Astrocyte (in vitro differentiated cells and primary cell): Measurements from ENCODE around the gene ANKS6. TPM values are rescaled to one million over a fixed set of nuclear protein-coding genes. Genes with fewer than 3 reads are reported as not detected.

Source experiments
- DNase-seq: peaks from one replicate; pipeline ENCODE4 v3.0.0-alpha.2; 2010; ENCODE audit warnings: low read depth
- FAIRE-seq: peaks from 2 replicates; lab custom pipeline; 2011; peaks lifted over from hg19 to GRCh38; lab: Jason Lieb, UNC
- H2AFZ ChIP-seq: 2 replicates; pipeline ENCODE4 v1.6.0; 2012; ENCODE audit warnings: low read depth, low read length, inconsistent platforms
- H3K27ac ChIP-seq: 2 replicates; pipeline ENCODE4 v1.5.1; 2011; ENCODE audit warnings: low read depth, low read length, inconsistent platforms
- H3K27me3 ChIP-seq: 2 replicates; pipeline ENCODE4 v1.6.0; 2011; ENCODE audit warnings: low read length, inconsistent platforms; ENCODE audit not compliant: insufficient read depth
- H3K36me3 ChIP-seq: 2 replicates; pipeline ENCODE4 v1.5.1; 2011; ENCODE audit warnings: low read length, inconsistent platforms; ENCODE audit not compliant: insufficient read depth
- H3K4me1 ChIP-seq: 2 replicates; pipeline ENCODE4 v1.5.1; 2011; ENCODE audit warnings: low read length, inconsistent platforms; ENCODE audit not compliant: insufficient read depth
- H3K4me2 ChIP-seq: 2 replicates; pipeline ENCODE4 v1.6.0; 2012; ENCODE audit warnings: low read length, inconsistent platforms
- H3K4me3 ChIP-seq: 2 replicates; pipeline ENCODE4 v1.5.1; 2011; ENCODE audit warnings: low read depth, mild to moderate bottlenecking, low read length, inconsistent platforms; ENCODE audit not compliant: insufficient read depth
- H3K79me2 ChIP-seq: 2 replicates; pipeline ENCODE4 v1.6.0; 2012; ENCODE audit warnings: mild to moderate bottlenecking, low read length, inconsistent platforms; ENCODE audit not compliant: insufficient read depth
- H3K9ac ChIP-seq: 2 replicates; pipeline ENCODE4 v1.6.0; 2012; ENCODE audit warnings: mild to moderate bottlenecking, low read length, inconsistent platforms
- H3K9me3 ChIP-seq: 2 replicates; pipeline ENCODE4 v1.5.1; 2012; ENCODE audit warnings: low read depth, mild to moderate bottlenecking, low read length, inconsistent platforms; ENCODE audit not compliant: insufficient read depth
- H4K20me1 ChIP-seq: 2 replicates; pipeline ENCODE4 v1.6.0; 2012; ENCODE audit warnings: low read length, inconsistent platforms; ENCODE audit not compliant: insufficient read depth
- H3K27ac Mint-ChIP-seq: one replicate; pipeline ENCODE4 v1.8.0; 2021; ENCODE audit warnings: mild to moderate bottlenecking, mixed read lengths; ENCODE audit not compliant: unreplicated experiment
- H3K27me3 Mint-ChIP-seq: one replicate; pipeline ENCODE4 v1.8.0; 2021; ENCODE audit warnings: low read depth, mixed read lengths; ENCODE audit not compliant: unreplicated experiment
- H3K36me3 Mint-ChIP-seq: one replicate; pipeline ENCODE4 v1.8.0; 2021; ENCODE audit warnings: low read depth, mixed read lengths; ENCODE audit not compliant: unreplicated experiment
- H3K4me1 Mint-ChIP-seq: one replicate; pipeline ENCODE4 v1.8.0; 2021; ENCODE audit warnings: low read depth, mixed read lengths; ENCODE audit not compliant: unreplicated experiment
- H3K4me3 Mint-ChIP-seq: one replicate; pipeline ENCODE4 v1.8.0; 2021; ENCODE audit warnings: mild to moderate bottlenecking, moderate library complexity, mixed read lengths; ENCODE audit not compliant: unreplicated experiment
- H3K9me3 Mint-ChIP-seq: one replicate; pipeline ENCODE4 v1.8.0; 2021; ENCODE audit warnings: mild to moderate bottlenecking, mixed read lengths; ENCODE audit not compliant: unreplicated experiment
- EZH2 ChIP-seq: IDR thresholded peaks from 2 replicates; pipeline ENCODE4 v1.6.1; 2012; ENCODE audit warnings: mild to moderate bottlenecking, low read length, inconsistent platforms; ENCODE audit not compliant: insufficient read depth
- total RNA-seq: library from RNA; stranded (reverse); gene quantifications from 2 replicates; pipeline ENCODE4 v1.2.1, GENCODE V29; 2021
- TF ChIP-seq, protein P1 (sequence below): IDR thresholded peaks from 2 replicates; pipeline ENCODE4 v1.5.1; 2011; ENCODE audit warnings: low read depth, mild to moderate bottlenecking, inconsistent platforms, low read length, moderate library complexity; ENCODE audit not compliant: insufficient read depth

Gene ANKS6
- total RNA-seq, 1 donor from 2014 or later, result 16.7 TPM

DNA sequence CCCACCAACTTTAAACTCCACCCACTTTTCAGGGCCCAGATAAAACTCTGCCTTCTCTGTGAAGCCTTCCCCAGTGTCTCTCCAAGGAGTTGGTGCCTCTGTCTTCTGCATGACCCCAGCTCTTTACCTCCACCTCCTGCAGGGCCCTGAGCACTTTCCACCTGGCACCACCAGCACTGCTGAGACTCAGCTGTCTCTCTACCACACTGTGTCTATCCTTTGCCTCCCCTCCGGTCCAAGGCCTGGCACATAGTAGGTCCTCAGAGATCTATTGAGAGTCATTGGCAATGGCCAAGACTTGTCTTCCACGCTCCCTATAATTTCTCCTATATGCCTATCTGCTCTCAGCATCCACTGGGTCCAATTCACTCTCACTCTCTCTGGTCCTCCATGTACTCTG, 74.7 kb downstream of the ANKS6 start:
- H3K36me3 Mint-ChIP-seq, result peaks cover 2% of the 10 kb centered on the region
- Histone ChIP-seq H2AFZ (no peak overlapping the region), H3K27ac (no peak overlapping the region), H3K4me1 (no peaks in the 10 kb centered on the region), H3K79me2 (no peaks in the 10 kb centered on the region), H3K27me3 (peaks cover 23% of the 10 kb centered on the region), H3K36me3 (no peaks in the 10 kb centered on the region), H3K9me3 (no peaks in the 10 kb centered on the region), H3K4me3 (no peak overlapping the region), H3K9ac (no peak overlapping the region), H3K4me2 (no peak overlapping the region), H4K20me1 (no peaks in the 10 kb centered on the region)
- H3K4me3 Mint-ChIP-seq, result no peak overlapping the region
- DNase-seq (no peak), FAIRE-seq (no peak)
- H3K27me3 Mint-ChIP-seq, result peaks cover 73% of the 10 kb centered on the region
- H3K27ac Mint-ChIP-seq, result no peak overlapping the region
- H3K4me1 Mint-ChIP-seq, result peaks cover 2% of the 10 kb centered on the region
- peaks cover 4% of the 10 kb centered on the region for H3K9me3 Mint-ChIP-seq
- TF ChIP-seq, protein P1, sequence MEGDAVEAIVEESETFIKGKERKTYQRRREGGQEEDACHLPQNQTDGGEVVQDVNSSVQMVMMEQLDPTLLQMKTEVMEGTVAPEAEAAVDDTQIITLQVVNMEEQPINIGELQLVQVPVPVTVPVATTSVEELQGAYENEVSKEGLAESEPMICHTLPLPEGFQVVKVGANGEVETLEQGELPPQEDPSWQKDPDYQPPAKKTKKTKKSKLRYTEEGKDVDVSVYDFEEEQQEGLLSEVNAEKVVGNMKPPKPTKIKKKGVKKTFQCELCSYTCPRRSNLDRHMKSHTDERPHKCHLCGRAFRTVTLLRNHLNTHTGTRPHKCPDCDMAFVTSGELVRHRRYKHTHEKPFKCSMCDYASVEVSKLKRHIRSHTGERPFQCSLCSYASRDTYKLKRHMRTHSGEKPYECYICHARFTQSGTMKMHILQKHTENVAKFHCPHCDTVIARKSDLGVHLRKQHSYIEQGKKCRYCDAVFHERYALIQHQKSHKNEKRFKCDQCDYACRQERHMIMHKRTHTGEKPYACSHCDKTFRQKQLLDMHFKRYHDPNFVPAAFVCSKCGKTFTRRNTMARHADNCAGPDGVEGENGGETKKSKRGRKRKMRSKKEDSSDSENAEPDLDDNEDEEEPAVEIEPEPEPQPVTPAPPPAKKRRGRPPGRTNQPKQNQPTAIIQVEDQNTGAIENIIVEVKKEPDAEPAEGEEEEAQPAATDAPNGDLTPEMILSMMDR, result no peak
- no peak for TF ChIP-seq EZH2

DNA sequence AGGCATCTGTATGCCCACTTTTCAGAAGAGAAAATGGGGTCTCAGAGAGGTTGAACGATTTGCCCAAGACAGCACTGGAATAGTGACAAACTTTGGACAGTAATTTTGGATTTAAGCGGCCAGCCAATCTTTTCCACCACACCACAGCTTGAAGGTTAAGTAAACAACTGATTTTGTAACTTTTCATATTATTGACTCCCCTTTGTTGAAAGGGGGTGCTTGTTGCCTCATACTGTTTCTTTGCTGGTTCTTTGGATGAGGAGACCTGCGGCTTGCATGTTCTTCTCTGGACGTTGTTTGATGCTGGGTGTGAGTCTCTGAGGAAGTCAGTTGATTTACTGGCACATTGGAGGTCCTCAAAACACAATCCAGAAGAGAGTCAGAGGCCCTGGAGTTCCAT, 76.0 kb downstream of the ANKS6 start:
- peaks cover 4% of the 10 kb centered on the region for H3K9me3 Mint-ChIP-seq
- no peak for FAIRE-seq

DNA sequence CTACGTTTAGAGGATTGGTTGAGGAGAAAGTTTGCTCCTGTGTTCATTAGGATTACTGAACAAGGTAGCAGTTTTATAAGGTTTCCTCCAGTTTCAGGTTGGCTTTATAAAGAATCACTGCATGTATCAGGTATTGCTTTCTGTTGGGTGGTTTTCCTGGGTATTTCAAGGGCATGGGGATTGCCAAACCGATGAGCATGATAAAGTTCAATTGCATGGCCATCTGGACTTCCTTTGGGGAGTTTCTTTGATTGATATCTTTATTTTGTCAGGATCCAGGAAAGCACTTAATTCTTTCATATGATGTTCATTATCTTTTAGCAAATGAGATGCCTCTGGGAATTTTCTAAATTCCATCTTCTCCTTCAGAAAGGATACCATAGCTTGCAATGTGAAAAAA, 77.3 kb downstream of the ANKS6 start:
- TF ChIP-seq EZH2, result no peak
- TF ChIP-seq, protein P1, result no peak
- Histone ChIP-seq H3K36me3 (no peaks in the 10 kb centered on the region), H3K4me1 (no peaks in the 10 kb centered on the region), H3K27me3 (peaks cover 25% of the 10 kb centered on the region), H3K79me2 (no peaks in the 10 kb centered on the region), H2AFZ (no peak overlapping the region), H3K9ac (no peak overlapping the region), H3K4me2 (no peak overlapping the region), H4K20me1 (no peaks in the 10 kb centered on the region), H3K9me3 (no peaks in the 10 kb centered on the region), H3K27ac (no peak overlapping the region), H3K4me3 (no peak overlapping the region)
- no peak for DNase-seq
- peaks cover 76% of the 10 kb centered on the region for H3K27me3 Mint-ChIP-seq
- peaks cover 4% of the 10 kb centered on the region for H3K9me3 Mint-ChIP-seq
- no peak for FAIRE-seq
- no peak overlapping the region for H3K27ac Mint-ChIP-seq
- H3K4me3 Mint-ChIP-seq, result no peak overlapping the region
- peaks cover 2% of the 10 kb centered on the region for H3K36me3 Mint-ChIP-seq
- H3K4me1 Mint-ChIP-seq, result no peaks in the 10 kb centered on the region

More for the DNA sequence above, 76.0 kb downstream of the ANKS6 start:
- Histone ChIP-seq H3K36me3 (no peaks in the 10 kb centered on the region), H2AFZ (no peak overlapping the region), H3K9ac (no peak overlapping the region), H4K20me1 (no peaks in the 10 kb centered on the region), H3K9me3 (no peaks in the 10 kb centered on the region), H3K27me3 (peaks cover 29% of the 10 kb centered on the region), H3K4me1 (no peaks in the 10 kb centered on the region), H3K79me2 (no peaks in the 10 kb centered on the region), H3K4me3 (no peak overlapping the region), H3K27ac (no peak overlapping the region), H3K4me2 (no peak overlapping the region)
- Mint-ChIP-seq H3K27me3 (peaks cover 74% of the 10 kb centered on the region), H3K4me3 (no peak overlapping the region), H3K27ac (no peak overlapping the region), H3K36me3 (peaks cover 2% of the 10 kb centered on the region), H3K4me1 (no peaks in the 10 kb centered on the region)
- DNase-seq, result no peak
- TF ChIP-seq EZH2, result no peak
- TF ChIP-seq, protein P1, result no peak
